Activated CD4-positive, alpha-beta memory T cell treated with anti-CD3 and anti-CD28 coated beads for 36 hours (primary cell): Measurements from ENCODE around the gene SMPD3. TPM values are rescaled to one million over a fixed set of nuclear protein-coding genes. Genes with fewer than 3 reads are reported as not detected.

Experiments
- CTCF ChIA-PET: fragments of 350-600 bp; sonication (Branson Sonifier 250); formaldehyde crosslinking; loops from one replicate; lab custom pipeline; 2021; ENCODE audit warnings: antibody characterized with exemption, inconsistent platforms; lab: Charles Lee
- POLR2A ChIA-PET: fragments of 350-600 bp; sonication (Branson Sonifier 250); formaldehyde crosslinking; loops from one replicate; lab custom pipeline; 2021; ENCODE audit warnings: antibody characterized with exemption; lab: Charles Lee
- DNase-seq: peaks from one replicate; pipeline ENCODE4 v3.0.0-alpha.2; 2020
- H3K27ac Mint-ChIP-seq: one replicate; pipeline ENCODE4 v1.8.0; 2021; ENCODE audit warnings: mixed read lengths
- H3K27me3 Mint-ChIP-seq: one replicate; pipeline ENCODE4 v1.8.0; 2021; ENCODE audit warnings: mixed read lengths
- H3K36me3 Mint-ChIP-seq: one replicate; pipeline ENCODE4 v1.8.0; 2021; ENCODE audit warnings: mixed read lengths
- H3K4me1 Mint-ChIP-seq: one replicate; pipeline ENCODE4 v1.8.0; 2021; ENCODE audit warnings: low read depth, mixed read lengths
- H3K4me3 Mint-ChIP-seq: one replicate; pipeline ENCODE4 v1.8.0; 2021; ENCODE audit warnings: mild to moderate bottlenecking, mixed read lengths
- H3K9me3 Mint-ChIP-seq: one replicate; pipeline ENCODE4 v1.8.0; 2021; ENCODE audit warnings: mixed read lengths
- intact Hi-C: fragments of 100-400 bp; cut with micrococcal nuclease; formaldehyde crosslinking; loops from one replicate; pipeline ENCODE4 v1.15.1; 2023
- total RNA-seq, 2 experiments: library from RNA; stranded (reverse); gene quantifications; one replicate each; pipeline ENCODE4 v1.2.3, GENCODE V29; 2021

The SMPD3 gene
- total RNA-seq, 2 experiments from 2014 or later: 0.07 to 0.12 TPM

GRCh38 chr16:68363658-68364521 is 84.4 kb downstream of the SMPD3 start:
- ChIA-PET POLR2A (no interaction called here), CTCF (interaction anchor here (0.6 to 1.9 kb wide), 10 partner anchors 8 to 345 kb away, joined by 3 to 9 read pairs (median 4); no protein-coding TSS in a partner anchor)
- intact Hi-C loops: no loop called here
- Mint-ChIP-seq H3K36me3 (no peaks in the 10 kb centered on the region), H3K27me3 (peaks cover 8% of the 10 kb centered on the region), H3K27ac (no peak overlapping the region), H3K4me1 (peaks cover 13% of the 10 kb centered on the region), H3K4me3 (no peak overlapping the region), H3K9me3 (no peaks in the 10 kb centered on the region)
- DNase-seq: no peak

- Mint-ChIP-seq H3K4me3 (no peak overlapping the region), H3K36me3 (peaks cover 2% of the 10 kb centered on the region), H3K9me3 (no peaks in the 10 kb centered on the region), H3K27me3 (peaks cover 5% of the 10 kb centered on the region), H3K4me1 (peaks cover 8% of the 10 kb centered on the region), H3K27ac (no peak overlapping the region)
- intact Hi-C loops: no loop called here
- CTCF ChIA-PET: interaction anchor here (0.7 to 1.9 kb wide), 7 partner anchors 31 to 345 kb away, joined by 3 to 9 read pairs (median 3); no protein-coding TSS in a partner anchor
- DNase-seq: no peak
- POLR2A ChIA-PET: no interaction called here
These were observed 85.2 kb downstream of the SMPD3 start for GRCh38 chr16:68362947-68363657.

- Mint-ChIP-seq H3K9me3 (no peaks in the 10 kb centered on the region), H3K4me3 (no peak overlapping the region), H3K36me3 (peaks cover 10% of the 10 kb centered on the region), H3K4me1 (peaks cover 6% of the 10 kb centered on the region), H3K27me3 (peaks cover 3% of the 10 kb centered on the region), H3K27ac (no peak overlapping the region)
- ChIA-PET POLR2A (no interaction called here), CTCF (interaction anchor here (0.7 to 1.7 kb wide), 5 partner anchors 31 to 167 kb away, joined by 3 to 7 read pairs (median 3); no protein-coding TSS in a partner anchor)
- DNase-seq: no peak
- intact Hi-C loops: no loop called here
These were observed 85.9 kb downstream of the SMPD3 start for GRCh38 chr16:68362262-68362913.

- no peak for DNase-seq
- Mint-ChIP-seq H3K27me3 (no peaks in the 10 kb centered on the region), H3K4me1 (peaks cover 12% of the 10 kb centered on the region), H3K4me3 (no peak overlapping the region), H3K9me3 (no peaks in the 10 kb centered on the region), H3K27ac (no peak overlapping the region), H3K36me3 (peaks cover 18% of the 10 kb centered on the region)
- intact Hi-C loops: no loop called here
- ChIA-PET CTCF (no interaction called here), POLR2A (no interaction called here)
These were observed 86.8 kb downstream of the SMPD3 start for GRCh38 chr16:68361485-68361884.

- H3K9me3 Mint-ChIP-seq: no peaks in the 10 kb centered on the region
- H3K4me1 Mint-ChIP-seq: peaks cover 17% of the 10 kb centered on the region
- H3K4me3 Mint-ChIP-seq: no peak overlapping the region
- no peak for DNase-seq
- intact Hi-C loops: no loop called here
- ChIA-PET CTCF (no interaction called here), POLR2A (no interaction called here)
- no peak overlapping the region for H3K27ac Mint-ChIP-seq
- no peaks in the 10 kb centered on the region for H3K27me3 Mint-ChIP-seq
- peaks cover 20% of the 10 kb centered on the region for H3K36me3 Mint-ChIP-seq
These were observed 87.4 kb downstream of the SMPD3 start for GRCh38 chr16:68360956-68361355.

GRCh38 chr16:68360547-68360946 is 87.8 kb downstream of the SMPD3 start:
- peaks cover 20% of the 10 kb centered on the region for H3K36me3 Mint-ChIP-seq
- no peak for DNase-seq
- ChIA-PET CTCF (interaction anchor here (1.1 kb wide), 1 partner anchor 99 kb away, joined by 3 read pairs; no protein-coding TSS in a partner anchor), POLR2A (no interaction called here)
- H3K27ac Mint-ChIP-seq: no peak overlapping the region
- peaks cover 21% of the 10 kb centered on the region for H3K4me1 Mint-ChIP-seq
- intact Hi-C loops: no loop called here
- H3K27me3 Mint-ChIP-seq: no peaks in the 10 kb centered on the region
- no peaks in the 10 kb centered on the region for H3K9me3 Mint-ChIP-seq
- no peak overlapping the region for H3K4me3 Mint-ChIP-seq

GRCh38 chr16:68359398-68360191 is 88.7 kb downstream of the SMPD3 start:
- Mint-ChIP-seq H3K27ac (no peak overlapping the region), H3K4me1 (peaks cover 28% of the 10 kb centered on the region), H3K4me3 (no peak overlapping the region), H3K9me3 (no peaks in the 10 kb centered on the region), H3K36me3 (peaks cover 27% of the 10 kb centered on the region), H3K27me3 (no peaks in the 10 kb centered on the region)
- DNase-seq: no peak
- ChIA-PET POLR2A (no interaction called here), CTCF (interaction anchor here (1.1 kb wide), 1 partner anchor 98 kb away, joined by 3 read pairs; no protein-coding TSS in a partner anchor)
- intact Hi-C loops: no loop called here

GRCh38 chr16:68358951-68359350 is 89.4 kb downstream of the SMPD3 start:
- H3K27ac Mint-ChIP-seq: no peak overlapping the region
- H3K27me3 Mint-ChIP-seq: no peaks in the 10 kb centered on the region
- H3K36me3 Mint-ChIP-seq: peaks cover 32% of the 10 kb centered on the region
- H3K4me3 Mint-ChIP-seq: no peak overlapping the region
- H3K4me1 Mint-ChIP-seq: peaks cover 28% of the 10 kb centered on the region
- intact Hi-C loops: no loop called here
- ChIA-PET POLR2A (no interaction called here), CTCF (no interaction called here)
- no peak for DNase-seq
- no peaks in the 10 kb centered on the region for H3K9me3 Mint-ChIP-seq

GRCh38 chr16:68357923-68358322 is 90.4 kb downstream of the SMPD3 start:
- Mint-ChIP-seq H3K27me3 (no peaks in the 10 kb centered on the region), H3K4me1 (peaks cover 28% of the 10 kb centered on the region), H3K36me3 (peaks cover 32% of the 10 kb centered on the region), H3K4me3 (no peak overlapping the region), H3K27ac (no peak overlapping the region), H3K9me3 (no peaks in the 10 kb centered on the region)
- ChIA-PET CTCF (interaction anchor here (0.6 to 0.7 kb wide), 2 partner anchors 79 to 153 kb away, joined by 3 read pairs; no protein-coding TSS in a partner anchor), POLR2A (no interaction called here)
- no peak for DNase-seq
- intact Hi-C loops: no loop called here

GRCh38 chr16:68357521-68357922 is 90.8 kb downstream of the SMPD3 start:
- Mint-ChIP-seq H3K27me3 (no peaks in the 10 kb centered on the region), H3K9me3 (no peaks in the 10 kb centered on the region), H3K4me1 (peaks cover 28% of the 10 kb centered on the region), H3K36me3 (peaks cover 32% of the 10 kb centered on the region), H3K4me3 (no peak overlapping the region), H3K27ac (no peak overlapping the region)
- POLR2A ChIA-PET: no interaction called here
- intact Hi-C loops: no loop called here
- CTCF ChIA-PET: interaction anchor here (0.6 to 2.4 kb wide), 4 partner anchors 79 to 153 kb away, joined by 3 to 11 read pairs (median 4); partner anchors contain the start of gene SLC7A6
- DNase-seq: no peak

- H3K27ac Mint-ChIP-seq: no peak overlapping the region
- H3K9me3 Mint-ChIP-seq: no peaks in the 10 kb centered on the region
- H3K36me3 Mint-ChIP-seq: peaks cover 36% of the 10 kb centered on the region
- H3K27me3 Mint-ChIP-seq: no peaks in the 10 kb centered on the region
- H3K4me1 Mint-ChIP-seq: peaks cover 28% of the 10 kb centered on the region
- ChIA-PET CTCF (interaction anchor here (0.9 to 2.4 kb wide), 6 partner anchors 10 to 164 kb away, joined by 3 to 11 read pairs (median 6); partner anchors contain the start of gene SLC7A6), POLR2A (no interaction called here)
- H3K4me3 Mint-ChIP-seq: no peak overlapping the region
- intact Hi-C loops: loop anchor here (1.0 kb wide), 1 partner anchor 93 kb away; the partner anchor contains the start of gene SLC7A6
- DNase-seq: no peak
These were observed 91.4 kb downstream of the SMPD3 start for GRCh38 chr16:68356919-68357286.
